A673 (cell line): Measurements from ENCODE around the gene RPTOR. TPM values are rescaled to one million over a fixed set of nuclear protein-coding genes. Genes with fewer than 3 reads are reported as not detected.

Source experiments
- BruUV-seq: library from RNA; stranded (reverse); fragments of 400-500 nt; replicated peaks from 2 replicates; lab custom pipeline; 2021; lab: Mats Ljungman, UMichigan
- CTCF ChIA-PET: fragments of 300-600 bp; sonication (Branson Sonifier 250); formaldehyde crosslinking; loops from one replicate; lab custom pipeline; 2022; ENCODE audit warnings: antibody characterized with exemption; lab: Charles Lee
- POLR2A ChIA-PET: fragments of 300-600 bp; sonication (Branson Sonifier 250); formaldehyde crosslinking; loops from one replicate; lab custom pipeline; 2022; ENCODE audit warnings: antibody characterized with exemption; ENCODE audit not compliant: low non-redundant PET; lab: Charles Lee
- DNase-seq: peaks from one replicate; pipeline ENCODE4 v3.0.0-alpha.2; 2015; ENCODE audit warnings: low spot score
- H3K27ac ChIP-seq: fragments of 200-600 bp; sonication (generic); 2 replicates; pipeline ENCODE4 v1.5.1; 2016; ENCODE audit warnings: mixed run types, low read depth, mild to moderate bottlenecking, mixed read lengths, antibody characterized with exemption, low read length; ENCODE audit not compliant: poor library complexity, severe bottlenecking
- H3K27me3 ChIP-seq: fragments of 200-600 bp; sonication (generic); replicated peaks from 2 replicates; pipeline ENCODE4 v1.6.1; 2017; ENCODE audit warnings: mixed run types, low read depth, mild to moderate bottlenecking, mixed read lengths, antibody characterized with exemption, low read length; ENCODE audit not compliant: insufficient read depth, poor library complexity
- H3K36me3 ChIP-seq: fragments of 200-600 bp; sonication (generic); 2 replicates; pipeline ENCODE4 v1.6.1; 2016; ENCODE audit warnings: mixed run types, mild to moderate bottlenecking, mixed read lengths, antibody characterized with exemption, low read length; ENCODE audit not compliant: insufficient read depth, poor library complexity, severe bottlenecking
- H3K4me1 ChIP-seq: fragments of 200-600 bp; sonication (generic); 2 replicates; pipeline ENCODE4 v1.6.1; 2017; ENCODE audit warnings: mixed run types, mild to moderate bottlenecking, mixed read lengths, antibody characterized with exemption, low read length; ENCODE audit not compliant: insufficient read depth, poor library complexity, severe bottlenecking
- H3K4me3 ChIP-seq: fragments of 200-600 bp; sonication (generic); 2 replicates; pipeline ENCODE4 v1.5.1; 2016; ENCODE audit warnings: low read depth, mixed run types, mild to moderate bottlenecking, mixed read lengths, low read length; ENCODE audit not compliant: poor library complexity, severe bottlenecking
- H3K9me3 ChIP-seq: fragments of 200-600 bp; sonication (generic); 2 replicates; pipeline ENCODE4 v1.6.1; 2016; ENCODE audit warnings: mixed run types, low read depth, mild to moderate bottlenecking, mixed read lengths, antibody characterized with exemption, low read length; ENCODE audit not compliant: poor library complexity, severe bottlenecking
- EZH2 ChIP-seq: fragments of 200-600 bp; sonication (generic); IDR thresholded peaks from 2 replicates; pipeline ENCODE4 v1.6.1; 2017; ENCODE audit warnings: borderline replicate concordance, low read depth, mild to moderate bottlenecking, mixed read lengths, antibody characterized with exemption, low read length; ENCODE audit not compliant: poor library complexity, severe bottlenecking
- intact Hi-C: fragments of 100-400 bp; cut with micrococcal nuclease; formaldehyde crosslinking; loops from one replicate; pipeline ENCODE4 v1.10.0; 2022; ENCODE audit not compliant: unreplicated experiment
- total RNA-seq: library from RNA; stranded (reverse); gene quantifications from 2 replicates; pipeline ENCODE4 v1.2.3, GENCODE V29; 2021
- TF ChIP-seq, protein P1 (sequence below): fragments of 300-800, 200-600 bp; sonication (generic); conservative IDR thresholded peaks from 2 replicates; pipeline ENCODE4 v1.5.1; 2017; ENCODE audit warnings: low read depth, mild to moderate bottlenecking, antibody characterized with exemption, low read length, moderate library complexity, mixed read lengths

RPTOR gene
- total RNA-seq, 1 experiment from 2014 or later, result 55.2 TPM

DNA sequence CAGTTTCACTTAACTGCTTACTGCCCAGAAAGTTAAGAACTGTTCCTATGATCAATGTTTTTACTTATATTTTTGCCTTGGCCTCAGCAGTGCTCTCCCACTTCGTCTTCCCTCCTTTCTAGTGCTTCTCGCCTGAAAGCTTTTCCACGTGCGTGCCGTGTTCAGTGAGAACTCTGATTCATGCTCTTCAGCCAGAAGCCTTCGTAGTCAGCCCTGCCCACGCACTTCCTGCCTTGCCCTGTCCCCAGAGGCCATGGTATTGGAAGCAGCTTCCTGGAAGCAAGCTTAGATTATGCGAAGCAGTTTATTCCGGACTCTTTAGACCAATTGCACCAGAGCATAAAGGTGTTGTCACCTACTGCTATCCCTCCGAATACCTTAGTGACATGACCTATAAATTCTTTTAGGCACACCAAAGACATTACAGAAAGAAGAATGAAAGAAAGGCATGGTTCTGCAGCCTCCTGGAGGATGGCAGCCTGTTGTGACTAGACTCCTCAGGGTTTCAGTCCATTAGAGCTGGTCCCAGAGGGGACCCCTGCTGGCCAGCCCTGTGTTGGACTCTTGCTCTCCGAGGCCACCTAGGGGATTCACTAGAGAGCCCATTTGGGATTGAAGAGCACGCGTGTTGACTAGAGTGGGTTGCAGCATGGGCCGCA lies 105.2 kb downstream of the RPTOR start:
- intact Hi-C loops, result no loop called here
- BruUV-seq, result no TSS peak
- no peak overlapping the region for H3K4me3 ChIP-seq
- H3K27ac ChIP-seq, result no peak overlapping the region
- ChIA-PET POLR2A (no interaction called here), CTCF (no interaction called here)
- no peaks in the 10 kb centered on the region for H3K27me3 ChIP-seq
- no peaks in the 10 kb centered on the region for H3K36me3 ChIP-seq
- TF ChIP-seq EZH2, result no peak
- TF ChIP-seq, protein P1, sequence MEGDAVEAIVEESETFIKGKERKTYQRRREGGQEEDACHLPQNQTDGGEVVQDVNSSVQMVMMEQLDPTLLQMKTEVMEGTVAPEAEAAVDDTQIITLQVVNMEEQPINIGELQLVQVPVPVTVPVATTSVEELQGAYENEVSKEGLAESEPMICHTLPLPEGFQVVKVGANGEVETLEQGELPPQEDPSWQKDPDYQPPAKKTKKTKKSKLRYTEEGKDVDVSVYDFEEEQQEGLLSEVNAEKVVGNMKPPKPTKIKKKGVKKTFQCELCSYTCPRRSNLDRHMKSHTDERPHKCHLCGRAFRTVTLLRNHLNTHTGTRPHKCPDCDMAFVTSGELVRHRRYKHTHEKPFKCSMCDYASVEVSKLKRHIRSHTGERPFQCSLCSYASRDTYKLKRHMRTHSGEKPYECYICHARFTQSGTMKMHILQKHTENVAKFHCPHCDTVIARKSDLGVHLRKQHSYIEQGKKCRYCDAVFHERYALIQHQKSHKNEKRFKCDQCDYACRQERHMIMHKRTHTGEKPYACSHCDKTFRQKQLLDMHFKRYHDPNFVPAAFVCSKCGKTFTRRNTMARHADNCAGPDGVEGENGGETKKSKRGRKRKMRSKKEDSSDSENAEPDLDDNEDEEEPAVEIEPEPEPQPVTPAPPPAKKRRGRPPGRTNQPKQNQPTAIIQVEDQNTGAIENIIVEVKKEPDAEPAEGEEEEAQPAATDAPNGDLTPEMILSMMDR, result peak; percentile 63
- H3K9me3 ChIP-seq, result peaks cover 6% of the 10 kb centered on the region
- peaks cover 23% of the 10 kb centered on the region for H3K4me1 ChIP-seq
- DNase-seq, result peak; percentile 85

DNA sequence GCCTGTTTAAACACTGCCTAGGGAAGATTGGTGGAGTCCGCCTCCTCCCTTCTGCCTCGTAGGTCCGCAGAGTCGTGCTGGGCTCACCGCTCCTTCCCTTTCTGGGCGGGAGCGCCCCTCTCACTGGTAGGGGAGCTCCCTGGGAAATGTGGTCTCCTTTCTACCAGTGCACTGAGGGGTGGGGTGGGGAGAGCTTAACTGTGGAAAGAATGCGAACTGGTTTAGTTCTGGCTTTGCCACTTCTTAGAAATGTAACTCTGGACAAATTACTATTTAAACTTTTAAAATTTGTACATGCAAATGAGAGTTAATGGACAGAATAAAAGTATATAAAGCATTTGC lies 105.7 kb downstream of the RPTOR start:
- ChIA-PET CTCF (no interaction called here), POLR2A (no interaction called here)
- intact Hi-C loops, result no loop called here
- Histone ChIP-seq H3K9me3 (peaks cover 6% of the 10 kb centered on the region), H3K27ac (no peak overlapping the region), H3K27me3 (no peaks in the 10 kb centered on the region), H3K36me3 (no peaks in the 10 kb centered on the region), H3K4me1 (peaks cover 23% of the 10 kb centered on the region), H3K4me3 (no peak overlapping the region)
- no peak for DNase-seq
- BruUV-seq, result no TSS peak
- TF ChIP-seq, protein P1, result no peak; the same call in 1 of the 2 replicates
- TF ChIP-seq EZH2, result no peak

DNA sequence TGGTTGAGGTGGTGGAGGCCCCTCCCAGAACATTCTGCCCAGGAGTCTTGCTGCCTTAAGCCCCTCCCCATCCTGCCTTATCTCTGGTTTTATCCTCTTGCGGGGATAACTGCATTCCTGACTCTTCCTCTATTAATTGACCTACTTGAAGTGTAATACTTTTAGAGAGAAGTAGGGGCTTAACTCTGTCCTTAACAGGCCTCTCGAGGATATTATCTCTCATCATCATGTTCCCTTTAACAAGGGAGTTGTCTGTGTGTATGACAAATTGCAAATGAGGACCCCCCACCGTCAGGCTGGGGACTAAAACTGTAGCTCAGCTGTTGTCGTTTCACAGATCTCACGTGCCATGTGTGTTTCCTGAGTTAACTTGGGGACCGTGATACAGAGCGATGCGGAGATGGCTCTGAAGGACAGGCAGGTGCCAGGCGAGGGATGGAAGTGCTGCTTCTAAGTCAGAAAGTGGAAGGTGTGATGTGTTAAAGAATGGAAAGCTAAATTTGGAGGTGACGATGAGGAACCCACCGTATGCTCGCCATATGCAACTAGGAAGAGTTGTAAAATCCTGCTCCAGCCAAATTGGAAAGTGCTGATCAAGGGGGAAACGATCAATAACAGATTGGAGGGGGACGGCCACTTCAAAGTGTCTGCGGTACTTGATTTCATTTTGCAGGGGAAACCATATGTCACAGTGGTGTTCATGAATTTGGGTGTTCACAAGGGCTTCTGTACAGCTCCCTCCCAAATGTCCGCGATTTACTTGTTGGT lies 106.3 kb downstream of the RPTOR start:
- BruUV-seq, result no TSS peak
- no peaks in the 10 kb centered on the region for H3K36me3 ChIP-seq
- no peak overlapping the region for H3K27ac ChIP-seq
- intact Hi-C loops, result no loop called here
- H3K27me3 ChIP-seq, result no peaks in the 10 kb centered on the region
- no peak overlapping the region for H3K4me3 ChIP-seq
- no peak for TF ChIP-seq EZH2
- TF ChIP-seq, protein P1, result no peak
- POLR2A ChIA-PET, result no interaction called here
- CTCF ChIA-PET, result no interaction called here
- DNase-seq, result peak; percentile 94
- H3K4me1 ChIP-seq, result peaks cover 23% of the 10 kb centered on the region
- peaks cover 6% of the 10 kb centered on the region for H3K9me3 ChIP-seq
